ENCODE measurements around the gene PRRT1B. TPM values are rescaled to one million over a fixed set of nuclear protein-coding genes. Genes with fewer than 3 reads are reported as not detected.

The PRRT1B gene
- total RNA-seq = under 1 TPM in 1 of 4 donors, not detected in 3; 0.19 TPM

DNA sequence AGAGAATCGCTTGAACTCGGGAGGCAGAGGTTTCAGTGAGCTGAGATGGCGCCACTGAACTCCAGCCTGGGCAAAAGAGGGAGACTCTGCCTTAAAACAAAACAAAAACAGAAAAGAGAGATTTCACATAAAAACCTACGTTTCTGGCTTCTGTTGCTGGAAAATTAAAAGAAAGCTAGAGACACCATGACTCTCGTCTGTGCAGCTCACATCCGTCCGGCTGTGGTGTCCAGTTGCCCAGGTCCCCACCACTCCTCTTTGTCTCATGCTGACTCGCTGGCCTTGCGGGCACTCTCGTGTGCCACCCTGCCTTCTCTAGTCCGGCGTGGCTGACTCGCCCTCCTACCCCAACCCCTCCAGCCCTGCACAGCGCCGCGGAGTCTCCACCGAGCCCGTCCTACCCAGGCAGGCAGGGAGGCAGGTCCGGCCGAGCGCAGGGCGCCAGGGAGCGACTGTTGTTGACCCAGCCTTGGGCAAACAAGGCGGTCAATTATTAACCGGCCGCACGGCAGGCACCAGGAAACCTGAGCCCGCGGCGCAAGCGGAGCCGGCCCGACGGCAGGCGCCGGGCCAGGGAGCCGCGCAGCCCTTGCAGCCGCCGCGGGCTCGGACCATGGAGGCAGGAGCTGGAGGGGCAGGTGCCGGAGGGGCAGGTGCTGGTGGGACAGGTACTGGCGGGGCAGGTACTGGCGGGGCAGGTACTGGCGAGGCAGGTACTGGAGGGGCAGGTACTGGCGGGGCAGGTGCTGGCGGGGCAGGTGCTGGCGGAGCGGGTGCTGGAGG is at the start of gene PRRT1B:
Gene PRRT1B (plus strand): TSS at position 521 of the 783 bp plus-strand sequence. CDS start 93 bp downstream, at position 614.
- Histone ChIP-seq H3K27ac (replicated peaks in 1 of 4) (no peak within 1 kb of the TSS), H3K4me1 (peaks cover 12 to 22% (median 21%) of the 10 kb centered on the region in 4 donors), H3K9me3 (peaks cover 0 to 26% (median 26%) of the 10 kb centered on the region in 4 donors), H3K4me3 (peak within 1 kb of the TSS; percentile 37 to 49 (median 40)), H3K27me3 (peaks cover 7 to 58% (median 23%) of the 10 kb centered on the region in 4 donors), H3K36me3 (no peaks in the 10 kb centered on the region)
- intact Hi-C loops (cut with DNase I) = no loop called here
- no peak for DNase-seq (ENCODE audit: extremely low spot score)
- WGBS = 32% methylated on average over 35 of the region's 50 CpGs
- TF ChIP-seq EP300 (IDR thresholded peaks at IDR 0.05) (no peak), POLR2A (IDR thresholded peaks at IDR 0.05; ENCODE audit: low read depth) (no peak), POLR2AphosphoS5 (IDR thresholded peaks at IDR 0.05) (no peak)
- TF ChIP-seq, protein P1, sequence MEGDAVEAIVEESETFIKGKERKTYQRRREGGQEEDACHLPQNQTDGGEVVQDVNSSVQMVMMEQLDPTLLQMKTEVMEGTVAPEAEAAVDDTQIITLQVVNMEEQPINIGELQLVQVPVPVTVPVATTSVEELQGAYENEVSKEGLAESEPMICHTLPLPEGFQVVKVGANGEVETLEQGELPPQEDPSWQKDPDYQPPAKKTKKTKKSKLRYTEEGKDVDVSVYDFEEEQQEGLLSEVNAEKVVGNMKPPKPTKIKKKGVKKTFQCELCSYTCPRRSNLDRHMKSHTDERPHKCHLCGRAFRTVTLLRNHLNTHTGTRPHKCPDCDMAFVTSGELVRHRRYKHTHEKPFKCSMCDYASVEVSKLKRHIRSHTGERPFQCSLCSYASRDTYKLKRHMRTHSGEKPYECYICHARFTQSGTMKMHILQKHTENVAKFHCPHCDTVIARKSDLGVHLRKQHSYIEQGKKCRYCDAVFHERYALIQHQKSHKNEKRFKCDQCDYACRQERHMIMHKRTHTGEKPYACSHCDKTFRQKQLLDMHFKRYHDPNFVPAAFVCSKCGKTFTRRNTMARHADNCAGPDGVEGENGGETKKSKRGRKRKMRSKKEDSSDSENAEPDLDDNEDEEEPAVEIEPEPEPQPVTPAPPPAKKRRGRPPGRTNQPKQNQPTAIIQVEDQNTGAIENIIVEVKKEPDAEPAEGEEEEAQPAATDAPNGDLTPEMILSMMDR (IDR thresholded peaks at IDR 0.05) = no peak

DNA sequence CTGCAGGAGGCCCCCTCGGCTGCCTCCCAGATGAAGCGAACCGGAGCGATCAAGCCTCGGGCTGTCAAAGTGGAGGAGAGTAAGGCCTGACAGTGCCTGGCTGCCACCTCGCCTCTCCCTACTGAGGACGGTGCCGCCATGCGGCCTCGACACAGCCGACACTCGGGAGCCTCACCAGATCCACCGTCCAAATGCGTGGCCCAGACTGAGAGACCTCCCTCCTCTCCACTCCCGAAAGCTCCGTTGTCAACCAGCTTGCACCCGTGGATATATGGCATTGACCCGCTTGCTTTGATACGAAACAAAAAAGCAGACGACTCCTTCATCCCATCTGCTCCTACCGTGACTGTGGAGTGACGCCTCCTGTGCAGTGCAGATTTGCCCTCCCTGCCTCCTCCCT is 49.5 kb upstream of the PRRT1B start:
- Histone ChIP-seq H3K4me3 (no peak overlapping the region), H3K27ac (replicated peaks in 1 of 4) (no peak overlapping the region), H3K4me1 (peaks cover 0 to under 1% (median 0%) of the 10 kb centered on the region in 4 donors), H3K36me3 (peaks cover 81 to 97% (median 95%) of the 10 kb centered on the region in 4 donors), H3K27me3 (no peaks in the 10 kb centered on the region), H3K9me3 (no peaks in the 10 kb centered on the region)
- no peak for DNase-seq (ENCODE audit: extremely low spot score)
- TF ChIP-seq EP300 (IDR thresholded peaks at IDR 0.05) (no peak), POLR2A (IDR thresholded peaks at IDR 0.05; ENCODE audit: low read depth) (no peak), POLR2AphosphoS5 (IDR thresholded peaks at IDR 0.05) (no peak)
- TF ChIP-seq, protein P1 (IDR thresholded peaks at IDR 0.05) = no peak
- intact Hi-C loops (cut with DNase I) = no loop called here
- 85% methylated on average over 19 of the region's 22 CpGs for WGBS

DNA sequence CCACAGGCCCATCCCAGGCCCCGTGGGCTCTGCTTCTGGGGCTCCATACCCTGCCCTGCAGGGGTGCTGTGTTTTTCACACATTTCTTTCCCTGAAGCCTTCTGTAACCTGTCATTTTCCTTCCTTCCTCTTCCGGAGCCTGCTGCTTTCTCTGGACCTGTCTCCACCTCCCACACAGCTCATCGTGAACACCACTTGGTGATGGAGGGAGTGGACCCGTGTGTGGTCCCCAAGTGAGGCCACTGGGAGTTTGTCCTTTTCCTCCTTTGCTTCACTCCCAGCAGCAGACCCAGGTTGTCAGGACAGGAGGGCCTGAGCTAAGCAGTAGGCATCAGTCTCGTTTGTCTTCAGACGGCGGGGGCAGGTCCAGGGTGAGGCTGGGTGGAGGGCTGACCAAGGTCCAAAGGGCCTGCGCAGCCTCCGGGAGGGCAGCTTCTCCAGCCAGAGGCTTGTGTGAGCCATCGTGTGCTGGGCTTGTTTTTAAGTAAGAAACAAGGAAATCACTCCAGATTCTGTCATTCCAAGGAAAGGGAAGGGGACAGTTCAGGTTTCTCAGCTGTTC is 48.4 kb upstream of the PRRT1B start:
- Histone ChIP-seq H3K27me3 (no peaks in the 10 kb centered on the region), H3K9me3 (no peaks in the 10 kb centered on the region), H3K4me1 (peaks cover under 1 to 12% (median 6%) of the 10 kb centered on the region in 4 donors), H3K27ac (replicated peaks in 1 of 4) (no peak overlapping the region), H3K4me3 (no peak overlapping the region), H3K36me3 (peaks cover 70 to 86% (median 84%) of the 10 kb centered on the region in 4 donors)
- no peak for TF ChIP-seq POLR2AphosphoS5 (IDR thresholded peaks at IDR 0.05)
- TF ChIP-seq, protein P1 (IDR thresholded peaks at IDR 0.05) = no peak
- TF ChIP-seq EP300 (IDR thresholded peaks at IDR 0.05) = no peak
- TF ChIP-seq POLR2A (IDR thresholded peaks at IDR 0.05; ENCODE audit: low read depth) = no peak
- DNase-seq (ENCODE audit: extremely low spot score) = no peak
- 72% methylated on average over 4 of the region's 10 CpGs for WGBS
- intact Hi-C loops (cut with DNase I) = no loop called here

DNA sequence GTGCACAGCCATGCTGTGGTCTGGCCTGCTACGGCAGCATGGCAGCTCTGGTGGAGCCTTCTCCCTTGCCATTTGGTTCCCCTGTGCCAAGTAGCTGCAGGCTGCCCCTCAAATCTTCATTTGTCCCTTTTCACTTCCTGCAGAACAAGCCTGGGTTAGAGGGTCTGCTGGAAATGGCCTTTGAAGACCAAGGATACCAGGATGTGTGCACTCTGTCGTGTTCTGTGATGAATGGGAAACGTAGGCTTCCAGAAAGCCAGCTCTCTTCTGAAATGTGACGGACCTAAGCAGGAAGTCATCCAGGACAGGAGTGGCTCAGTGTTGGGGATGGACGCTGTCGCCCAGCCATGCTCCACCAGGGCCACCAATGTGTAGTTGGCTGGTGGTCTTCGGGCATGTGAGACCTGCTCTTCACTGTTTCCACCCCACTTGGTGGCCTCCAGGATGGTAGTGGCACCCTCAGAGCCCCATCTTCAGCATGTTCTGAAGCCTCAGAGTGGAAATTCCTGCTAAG is 46.0 kb upstream of the PRRT1B start:
- H3K27ac ChIP-seq (replicated peaks in 1 of 4) = peak overlapping the region in 1 of 4 donors; percentile 11
- H3K9me3 ChIP-seq = no peaks in the 10 kb centered on the region
- TF ChIP-seq EP300 (IDR thresholded peaks at IDR 0.05) = no peak
- TF ChIP-seq, protein P1 (IDR thresholded peaks at IDR 0.05) = no peak
- TF ChIP-seq POLR2AphosphoS5 (IDR thresholded peaks at IDR 0.05) = no peak
- no peak for TF ChIP-seq POLR2A (IDR thresholded peaks at IDR 0.05; ENCODE audit: low read depth)
- no peak overlapping the region for H3K4me3 ChIP-seq
- H3K4me1 ChIP-seq = peaks cover 16 to 32% (median 23%) of the 10 kb centered on the region in 4 donors
- 90% methylated on average over 4 of the region's 7 CpGs for WGBS
- intact Hi-C loops (cut with DNase I) = no loop called here
- H3K27me3 ChIP-seq = no peaks in the 10 kb centered on the region
- H3K36me3 ChIP-seq = peaks cover 48 to 62% (median 60%) of the 10 kb centered on the region in 4 donors
- DNase-seq (ENCODE audit: extremely low spot score) = no peak

All from esophagus muscularis mucosa (tissue), 4 donors.